A673 (cell line): ENCODE data around the gene GRIN3B. TPM values are rescaled to one million over a fixed set of nuclear protein-coding genes. Genes with fewer than 3 reads are reported as not detected.

Experiments used
- BruUV-seq: library from RNA; stranded (reverse); fragments of 400-500 nt; replicated peaks from 2 replicates; lab custom pipeline; 2021; lab: Mats Ljungman, UMichigan
- CTCF ChIA-PET: fragments of 300-600 bp; sonication (Branson Sonifier 250); formaldehyde crosslinking; loops from one replicate; lab custom pipeline; 2022; ENCODE audit warnings: antibody characterized with exemption; lab: Charles Lee
- POLR2A ChIA-PET: fragments of 300-600 bp; sonication (Branson Sonifier 250); formaldehyde crosslinking; loops from one replicate; lab custom pipeline; 2022; ENCODE audit warnings: antibody characterized with exemption; ENCODE audit not compliant: low non-redundant PET; lab: Charles Lee
- DNase-seq: peaks from one replicate; pipeline ENCODE4 v3.0.0-alpha.2; 2015; ENCODE audit warnings: low spot score
- H3K27ac ChIP-seq: fragments of 200-600 bp; sonication (generic); 2 replicates; pipeline ENCODE4 v1.5.1; 2016; ENCODE audit warnings: mixed run types, low read depth, mild to moderate bottlenecking, mixed read lengths, antibody characterized with exemption, low read length; ENCODE audit not compliant: poor library complexity, severe bottlenecking
- H3K27me3 ChIP-seq: fragments of 200-600 bp; sonication (generic); replicated peaks from 2 replicates; pipeline ENCODE4 v1.6.1; 2017; ENCODE audit warnings: mixed run types, low read depth, mild to moderate bottlenecking, mixed read lengths, antibody characterized with exemption, low read length; ENCODE audit not compliant: insufficient read depth, poor library complexity
- H3K36me3 ChIP-seq: fragments of 200-600 bp; sonication (generic); 2 replicates; pipeline ENCODE4 v1.6.1; 2016; ENCODE audit warnings: mixed run types, mild to moderate bottlenecking, mixed read lengths, antibody characterized with exemption, low read length; ENCODE audit not compliant: insufficient read depth, poor library complexity, severe bottlenecking
- H3K4me1 ChIP-seq: fragments of 200-600 bp; sonication (generic); 2 replicates; pipeline ENCODE4 v1.6.1; 2017; ENCODE audit warnings: mixed run types, mild to moderate bottlenecking, mixed read lengths, antibody characterized with exemption, low read length; ENCODE audit not compliant: insufficient read depth, poor library complexity, severe bottlenecking
- H3K4me3 ChIP-seq: fragments of 200-600 bp; sonication (generic); 2 replicates; pipeline ENCODE4 v1.5.1; 2016; ENCODE audit warnings: low read depth, mixed run types, mild to moderate bottlenecking, mixed read lengths, low read length; ENCODE audit not compliant: poor library complexity, severe bottlenecking
- H3K9me3 ChIP-seq: fragments of 200-600 bp; sonication (generic); 2 replicates; pipeline ENCODE4 v1.6.1; 2016; ENCODE audit warnings: mixed run types, low read depth, mild to moderate bottlenecking, mixed read lengths, antibody characterized with exemption, low read length; ENCODE audit not compliant: poor library complexity, severe bottlenecking
- EZH2 ChIP-seq: fragments of 200-600 bp; sonication (generic); IDR thresholded peaks from 2 replicates; pipeline ENCODE4 v1.6.1; 2017; ENCODE audit warnings: borderline replicate concordance, low read depth, mild to moderate bottlenecking, mixed read lengths, antibody characterized with exemption, low read length; ENCODE audit not compliant: poor library complexity, severe bottlenecking
- intact Hi-C: fragments of 100-400 bp; cut with micrococcal nuclease; formaldehyde crosslinking; loops from one replicate; pipeline ENCODE4 v1.10.0; 2022; ENCODE audit not compliant: unreplicated experiment
- total RNA-seq: library from RNA; stranded (reverse); gene quantifications from 2 replicates; pipeline ENCODE4 v1.2.3, GENCODE V29; 2021
- TF ChIP-seq, protein P1 (sequence below): fragments of 300-800, 200-600 bp; sonication (generic); conservative IDR thresholded peaks from 2 replicates; pipeline ENCODE4 v1.5.1; 2017; ENCODE audit warnings: low read depth, mild to moderate bottlenecking, antibody characterized with exemption, low read length, moderate library complexity, mixed read lengths

Gene GRIN3B
- total RNA-seq, 1 experiment from 2014 or later, result not detected

DNA sequence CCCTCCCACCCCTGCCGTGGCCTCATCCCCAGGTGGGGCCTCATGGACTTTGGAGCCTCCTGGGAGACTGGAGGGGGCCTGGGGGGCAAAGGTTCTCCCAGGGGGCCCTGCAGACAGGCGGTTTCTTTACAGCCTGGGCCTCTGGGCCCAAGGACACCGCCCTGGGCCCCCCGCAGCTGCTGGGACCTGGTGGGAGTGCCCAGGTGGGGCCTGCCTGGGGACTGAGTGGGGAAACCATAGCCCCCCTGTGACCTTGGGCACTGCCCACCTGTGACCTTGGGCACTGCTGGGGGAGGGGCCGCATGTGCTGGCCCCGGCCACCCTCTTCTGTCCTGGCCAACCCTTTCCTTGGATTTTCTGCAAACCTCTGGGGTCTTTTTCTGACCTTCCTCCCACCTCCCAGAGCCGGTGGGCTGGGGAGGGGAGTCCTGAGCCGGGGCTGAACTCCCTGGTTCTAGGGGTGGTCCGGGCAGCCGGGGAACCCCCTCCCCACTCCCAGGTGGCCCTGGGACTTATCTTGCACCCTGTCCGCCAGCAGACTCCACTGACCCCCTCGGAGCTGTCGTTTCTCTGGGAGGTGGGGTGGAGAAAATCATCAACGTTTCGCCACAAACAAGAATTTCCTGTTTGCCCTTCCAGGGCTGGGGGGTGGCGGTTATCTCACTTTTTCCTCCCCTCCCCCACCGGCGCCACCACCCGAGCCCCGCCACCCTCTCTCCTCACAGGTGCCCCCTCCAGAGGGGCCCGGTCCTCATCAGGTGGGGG lies 47.4 kb upstream of the GRIN3B start:
- ChIA-PET CTCF (no interaction called here), POLR2A (no interaction called here)
- peak overlapping the region; percentile 57 for H3K27ac ChIP-seq
- intact Hi-C loops, result no loop called here
- no peaks in the 10 kb centered on the region for H3K27me3 ChIP-seq
- H3K9me3 ChIP-seq, result no peaks in the 10 kb centered on the region
- peaks cover 18% of the 10 kb centered on the region for H3K4me1 ChIP-seq
- BruUV-seq, result no TSS peak
- no peaks in the 10 kb centered on the region for H3K36me3 ChIP-seq
- TF ChIP-seq, protein P1, sequence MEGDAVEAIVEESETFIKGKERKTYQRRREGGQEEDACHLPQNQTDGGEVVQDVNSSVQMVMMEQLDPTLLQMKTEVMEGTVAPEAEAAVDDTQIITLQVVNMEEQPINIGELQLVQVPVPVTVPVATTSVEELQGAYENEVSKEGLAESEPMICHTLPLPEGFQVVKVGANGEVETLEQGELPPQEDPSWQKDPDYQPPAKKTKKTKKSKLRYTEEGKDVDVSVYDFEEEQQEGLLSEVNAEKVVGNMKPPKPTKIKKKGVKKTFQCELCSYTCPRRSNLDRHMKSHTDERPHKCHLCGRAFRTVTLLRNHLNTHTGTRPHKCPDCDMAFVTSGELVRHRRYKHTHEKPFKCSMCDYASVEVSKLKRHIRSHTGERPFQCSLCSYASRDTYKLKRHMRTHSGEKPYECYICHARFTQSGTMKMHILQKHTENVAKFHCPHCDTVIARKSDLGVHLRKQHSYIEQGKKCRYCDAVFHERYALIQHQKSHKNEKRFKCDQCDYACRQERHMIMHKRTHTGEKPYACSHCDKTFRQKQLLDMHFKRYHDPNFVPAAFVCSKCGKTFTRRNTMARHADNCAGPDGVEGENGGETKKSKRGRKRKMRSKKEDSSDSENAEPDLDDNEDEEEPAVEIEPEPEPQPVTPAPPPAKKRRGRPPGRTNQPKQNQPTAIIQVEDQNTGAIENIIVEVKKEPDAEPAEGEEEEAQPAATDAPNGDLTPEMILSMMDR, result no peak
- no peak for TF ChIP-seq EZH2
- no peak overlapping the region for H3K4me3 ChIP-seq
- DNase-seq, result no peak

DNA sequence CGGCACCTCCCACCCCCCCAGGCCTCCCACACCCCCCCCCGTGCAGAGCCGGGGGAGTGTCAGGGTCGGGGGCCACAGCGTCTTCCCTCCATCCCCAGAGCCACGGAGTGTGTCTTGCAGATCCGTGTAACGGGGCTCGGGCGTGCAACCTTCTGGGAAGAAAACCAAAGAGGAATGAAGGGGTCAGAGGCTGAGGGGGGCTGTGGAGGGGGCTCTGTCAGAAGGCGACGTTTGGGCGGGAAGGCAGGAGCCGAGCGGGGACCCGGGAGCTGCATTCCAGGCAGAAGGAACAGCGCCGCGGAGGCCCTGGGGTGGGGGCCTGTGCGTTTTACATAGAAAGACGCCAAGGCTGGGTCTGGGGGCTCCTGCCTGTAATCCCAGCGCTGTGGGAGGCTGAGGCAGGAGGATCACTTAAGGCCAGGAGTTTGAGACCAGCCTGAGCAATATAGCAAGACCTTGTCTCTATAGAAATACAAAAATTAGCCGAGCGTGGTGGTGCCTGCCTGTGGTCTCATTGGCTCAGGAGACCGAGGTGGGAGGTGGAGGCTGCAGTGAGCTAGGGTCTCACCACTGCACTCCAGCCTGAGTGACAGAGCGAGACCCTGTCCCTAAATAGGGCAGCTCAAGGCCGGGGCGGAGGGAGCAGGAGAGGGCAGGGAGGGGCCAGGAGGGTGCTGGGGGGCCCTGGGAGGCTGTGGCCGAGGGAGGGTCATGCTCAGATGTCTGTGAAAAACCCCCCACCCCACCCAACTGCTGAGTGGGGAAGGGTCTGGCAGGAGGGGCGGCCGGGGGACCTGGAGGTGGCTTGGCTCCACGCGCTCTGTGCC lies 46.6 kb upstream of the GRIN3B start:
- TF ChIP-seq, protein P1, result no peak
- TF ChIP-seq EZH2, result no peak
- ChIA-PET CTCF (no interaction called here), POLR2A (no interaction called here)
- BruUV-seq, result no TSS peak
- Histone ChIP-seq H3K27me3 (no peaks in the 10 kb centered on the region), H3K4me3 (no peak overlapping the region), H3K4me1 (peaks cover 18% of the 10 kb centered on the region), H3K36me3 (no peaks in the 10 kb centered on the region), H3K9me3 (no peaks in the 10 kb centered on the region), H3K27ac (peak overlapping the region; percentile 57)
- intact Hi-C loops, result no loop called here
- no peak for DNase-seq

DNA sequence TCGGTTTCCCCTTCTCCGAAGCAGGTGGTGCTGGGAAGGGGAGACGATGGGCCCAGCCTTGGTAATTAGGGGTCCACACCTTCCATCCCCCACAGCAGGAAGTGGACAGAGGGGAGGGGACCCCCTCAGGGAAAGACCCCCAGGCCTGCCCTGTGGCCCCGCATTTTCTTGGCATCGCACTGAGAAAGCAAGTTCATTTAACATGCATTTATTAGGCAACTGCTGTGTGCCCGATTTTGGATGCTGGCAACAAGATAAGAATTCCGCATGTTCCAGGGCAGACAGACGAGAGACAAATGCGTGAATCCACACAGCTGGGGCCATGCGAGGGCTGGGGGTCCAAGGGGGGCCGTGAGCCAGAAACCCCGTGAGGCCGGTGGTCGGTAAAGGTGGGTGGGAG lies 45.9 kb upstream of the GRIN3B start:
- POLR2A ChIA-PET, result no interaction called here
- no peak overlapping the region for H3K27ac ChIP-seq
- CTCF ChIA-PET, result no interaction called here
- no peaks in the 10 kb centered on the region for H3K9me3 ChIP-seq
- no TSS peak for BruUV-seq
- DNase-seq, result no peak
- H3K36me3 ChIP-seq, result no peaks in the 10 kb centered on the region
- no peaks in the 10 kb centered on the region for H3K27me3 ChIP-seq
- TF ChIP-seq EZH2, result no peak
- TF ChIP-seq, protein P1, result no peak
- no peak overlapping the region for H3K4me3 ChIP-seq
- peaks cover 18% of the 10 kb centered on the region for H3K4me1 ChIP-seq
- intact Hi-C loops, result no loop called here
